Activated CD4-positive, alpha-beta memory T cell treated with anti-CD3 and anti-CD28 coated beads for 36 hours (primary cell): ENCODE results near the gene S100A10. TPM values are rescaled to one million over a fixed set of nuclear protein-coding genes. Genes with fewer than 3 reads are reported as not detected.

Source experiments
- CTCF ChIA-PET: fragments of 350-600 bp; sonication (Branson Sonifier 250); formaldehyde crosslinking; loops from one replicate; lab custom pipeline; 2021; ENCODE audit warnings: antibody characterized with exemption, inconsistent platforms; lab: Charles Lee
- POLR2A ChIA-PET: fragments of 350-600 bp; sonication (Branson Sonifier 250); formaldehyde crosslinking; loops from one replicate; lab custom pipeline; 2021; ENCODE audit warnings: antibody characterized with exemption; lab: Charles Lee
- DNase-seq: peaks from one replicate; pipeline ENCODE4 v3.0.0-alpha.2; 2020
- H3K27ac Mint-ChIP-seq: one replicate; pipeline ENCODE4 v1.8.0; 2021; ENCODE audit warnings: mixed read lengths
- H3K27me3 Mint-ChIP-seq: one replicate; pipeline ENCODE4 v1.8.0; 2021; ENCODE audit warnings: mixed read lengths
- H3K36me3 Mint-ChIP-seq: one replicate; pipeline ENCODE4 v1.8.0; 2021; ENCODE audit warnings: mixed read lengths
- H3K4me1 Mint-ChIP-seq: one replicate; pipeline ENCODE4 v1.8.0; 2021; ENCODE audit warnings: low read depth, mixed read lengths
- H3K4me3 Mint-ChIP-seq: one replicate; pipeline ENCODE4 v1.8.0; 2021; ENCODE audit warnings: mild to moderate bottlenecking, mixed read lengths
- H3K9me3 Mint-ChIP-seq: one replicate; pipeline ENCODE4 v1.8.0; 2021; ENCODE audit warnings: mixed read lengths
- intact Hi-C: fragments of 100-400 bp; cut with micrococcal nuclease; formaldehyde crosslinking; loops from one replicate; pipeline ENCODE4 v1.15.1; 2023
- total RNA-seq, 2 experiments: library from RNA; stranded (reverse); gene quantifications; one replicate each; pipeline ENCODE4 v1.2.3, GENCODE V29; 2021

The S100A10 gene
- total RNA-seq, 2 experiments from 2014 or later, result 257 to 270 TPM

DNA sequence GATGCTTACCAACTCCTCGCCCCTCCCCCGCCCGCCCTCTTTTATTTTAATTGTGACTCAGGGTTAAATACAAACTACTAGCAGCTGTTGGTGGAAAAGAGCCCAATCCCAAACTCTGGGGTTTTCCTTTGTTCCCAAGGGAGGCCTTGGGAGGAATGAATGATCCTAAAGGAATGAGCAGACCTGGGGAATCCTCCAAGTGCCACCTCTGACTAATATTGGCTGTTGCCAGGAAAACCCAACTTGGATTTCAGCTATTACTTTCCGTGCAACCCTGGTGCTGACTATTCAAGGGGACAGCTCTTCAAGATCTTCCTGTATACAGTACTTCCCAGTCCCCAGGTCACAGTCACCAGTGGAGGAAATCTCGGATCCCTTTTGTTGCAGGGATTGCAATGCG, 1.3 kb upstream of the S100A10 start:
- Mint-ChIP-seq H3K4me1 (peaks cover 36% of the 10 kb centered on the region), H3K27me3 (no peaks in the 10 kb centered on the region), H3K4me3 (peak overlapping the region; percentile 25), H3K27ac (no peak overlapping the region), H3K36me3 (no peaks in the 10 kb centered on the region), H3K9me3 (no peaks in the 10 kb centered on the region)
- ChIA-PET POLR2A (interaction anchor here (1.7 kb wide), 1 partner anchor 9 kb away, joined by 4 read pairs; no protein-coding TSS in a partner anchor), CTCF (interaction anchor here (1.1 to 30.4 kb wide), 6 partner anchors 10 to 59 kb away, joined by 4 to 587 read pairs (median 16); no protein-coding TSS in a partner anchor)
- DNase-seq, result no peak
- intact Hi-C loops, result loop anchor here (1.0 to 5.0 kb wide), 3 partner anchors 11 to 148 kb away; no protein-coding TSS in a partner anchor

DNA sequence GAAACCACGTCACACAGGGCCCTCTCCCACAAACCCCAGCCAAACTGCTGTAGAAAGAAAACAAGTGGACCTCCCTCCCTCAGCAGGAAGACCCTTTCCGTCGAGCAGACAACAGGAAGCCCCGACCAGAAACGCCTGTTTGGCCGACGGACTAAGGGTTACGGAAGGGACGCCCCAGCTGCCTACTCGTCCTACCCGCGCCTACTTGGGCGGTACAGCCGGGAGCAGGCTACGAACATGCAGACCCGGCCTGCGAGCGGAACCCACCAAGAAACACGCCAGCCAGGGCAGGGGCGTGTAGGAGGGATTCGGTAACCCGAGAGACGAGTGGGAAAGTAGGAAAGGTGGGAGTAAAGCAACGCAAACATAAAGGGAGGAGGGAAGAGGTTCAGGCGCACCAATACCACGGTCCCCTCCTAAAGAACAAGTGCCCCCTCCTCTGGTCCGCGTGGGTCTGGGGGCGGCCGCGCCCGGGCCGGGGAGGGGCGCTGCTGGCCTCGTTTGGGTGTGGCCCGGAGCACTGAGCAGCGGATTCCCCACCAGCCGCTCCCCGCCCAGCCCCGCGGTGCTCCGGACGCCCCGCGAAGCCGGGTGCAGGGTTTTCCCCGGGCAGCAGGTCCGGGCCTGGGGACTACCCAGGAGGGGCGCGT, 450 bp downstream of the S100A10 start:
- POLR2A ChIA-PET, result interaction anchor here (1.0 to 1.8 kb wide), 5 partner anchors 8 to 84 kb away, joined by 3 to 12 read pairs (median 4); no protein-coding TSS in a partner anchor
- H3K36me3 Mint-ChIP-seq, result no peaks in the 10 kb centered on the region
- H3K27ac Mint-ChIP-seq, result peak overlapping the region; percentile 90
- H3K9me3 Mint-ChIP-seq, result no peaks in the 10 kb centered on the region
- H3K4me1 Mint-ChIP-seq, result peaks cover 53% of the 10 kb centered on the region
- no peaks in the 10 kb centered on the region for H3K27me3 Mint-ChIP-seq
- peak overlapping the region; percentile 94 for H3K4me3 Mint-ChIP-seq
- intact Hi-C loops, result loop anchor here (2.0 to 5.0 kb wide), 2 partner anchors 42 to 146 kb away; no protein-coding TSS in a partner anchor
- peak; percentile 56 for DNase-seq
- CTCF ChIA-PET, result interaction anchor here (0.7 to 30.4 kb wide), 6 partner anchors 8 to 57 kb away, joined by 3 to 587 read pairs (median 8); no protein-coding TSS in a partner anchor

DNA sequence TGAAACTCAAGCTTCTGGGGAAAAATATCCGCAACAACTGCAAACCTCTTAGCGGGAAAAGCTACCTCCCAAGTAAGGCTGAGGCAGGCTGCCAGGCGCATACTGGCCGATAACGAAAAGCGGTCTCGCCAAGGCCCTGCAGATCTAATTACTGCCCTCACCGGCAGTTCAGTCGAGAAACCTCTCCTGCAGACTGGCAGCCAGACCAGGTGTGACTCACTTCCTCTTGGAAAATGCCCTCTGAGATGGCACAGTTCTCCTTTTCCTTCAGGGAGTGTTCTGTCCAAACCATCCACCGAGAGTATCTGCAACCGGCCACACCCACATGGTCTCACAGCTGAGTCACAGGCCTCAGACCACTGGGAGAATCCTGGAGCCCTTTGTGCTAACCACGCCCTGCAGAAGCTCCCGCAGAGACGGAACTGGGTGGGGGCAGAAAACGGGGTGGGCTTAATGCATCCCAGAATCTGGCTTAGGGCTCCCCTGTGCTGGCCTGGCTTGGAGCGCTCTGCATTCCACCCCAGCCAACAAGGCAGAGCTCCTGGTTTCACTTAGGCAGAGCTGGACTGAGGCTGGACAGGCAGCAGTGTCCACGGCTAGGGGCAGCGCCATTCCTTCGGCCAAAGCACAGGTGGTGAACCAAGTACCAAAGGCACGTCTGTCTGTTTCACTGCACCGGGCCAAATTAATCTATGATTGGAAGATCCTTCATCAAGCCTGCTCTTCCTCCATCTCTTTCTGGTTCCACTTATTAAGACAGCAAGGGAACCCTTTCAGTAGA, 1.2 kb downstream of the S100A10 start:
- H3K27ac Mint-ChIP-seq, result peak overlapping the region; percentile 90
- H3K4me1 Mint-ChIP-seq, result peaks cover 58% of the 10 kb centered on the region
- H3K27me3 Mint-ChIP-seq, result no peaks in the 10 kb centered on the region
- H3K9me3 Mint-ChIP-seq, result no peaks in the 10 kb centered on the region
- DNase-seq, result peak; percentile 44
- peaks cover 3% of the 10 kb centered on the region for H3K36me3 Mint-ChIP-seq
- POLR2A ChIA-PET, result interaction anchor here (1.2 to 1.8 kb wide), 2 partner anchors 51 to 83 kb away, joined by 3 to 12 read pairs; no protein-coding TSS in a partner anchor
- H3K4me3 Mint-ChIP-seq, result peak overlapping the region; percentile 94
- CTCF ChIA-PET, result interaction anchor here (1.3 to 30.4 kb wide), 5 partner anchors 9 to 465 kb away, joined by 5 to 587 read pairs (median 11); no protein-coding TSS in a partner anchor
- intact Hi-C loops, result loop anchor here (2.0 to 5.0 kb wide), 2 partner anchors 42 to 145 kb away; no protein-coding TSS in a partner anchor

DNA sequence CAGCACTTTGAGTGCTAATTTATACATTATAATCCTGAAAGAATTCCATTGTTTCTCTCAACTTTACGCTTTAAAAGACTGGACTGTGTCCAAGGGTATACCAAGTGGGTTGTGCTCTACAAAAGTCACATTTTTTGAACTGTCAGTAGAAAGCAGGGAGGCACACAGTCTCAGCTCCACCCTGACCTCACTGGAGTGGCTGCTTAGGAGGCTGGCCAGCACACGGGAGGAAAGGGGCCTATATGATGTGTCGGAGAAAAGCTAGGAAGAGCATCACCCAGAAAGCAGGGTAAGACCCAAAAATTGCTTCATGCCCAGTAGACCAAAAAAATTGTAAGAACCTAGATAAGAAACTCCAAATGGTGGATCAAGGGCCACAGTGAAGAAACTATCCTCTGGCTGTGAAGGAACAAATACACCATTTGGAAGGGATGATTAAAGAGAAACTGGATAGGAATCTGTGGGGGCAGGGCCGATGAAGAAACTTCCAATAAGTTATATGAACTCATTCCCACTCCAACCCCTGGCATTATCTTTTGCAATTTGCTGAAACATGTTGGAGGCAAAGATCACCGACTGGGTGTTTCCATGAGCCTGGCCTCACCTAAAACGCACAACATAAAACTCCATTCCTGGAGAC, 1.9 kb downstream of the S100A10 start:
- DNase-seq, result no peak

DNA sequence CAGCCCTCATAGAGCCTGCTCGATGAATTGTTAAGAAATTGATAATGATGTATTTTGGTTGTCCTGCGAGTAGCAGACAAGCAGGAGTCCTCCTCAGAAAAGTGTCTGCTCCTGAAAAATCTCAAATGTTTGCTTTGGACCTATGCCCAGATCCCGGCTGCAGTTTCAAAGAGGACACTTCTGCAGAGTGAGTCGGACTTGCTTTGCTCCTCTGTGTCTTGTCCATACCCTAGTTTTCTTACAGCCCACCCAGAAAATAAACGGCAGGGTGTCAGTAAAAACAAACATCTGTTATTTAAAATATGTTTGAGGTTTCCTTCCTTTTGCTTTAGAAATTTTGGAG, 2.8 kb downstream of the S100A10 start:
- Mint-ChIP-seq H3K4me3 (no peak overlapping the region), H3K9me3 (no peaks in the 10 kb centered on the region), H3K27me3 (no peaks in the 10 kb centered on the region), H3K27ac (no peak overlapping the region), H3K36me3 (peaks cover 13% of the 10 kb centered on the region), H3K4me1 (peaks cover 69% of the 10 kb centered on the region)
- intact Hi-C loops, result loop anchor here (5.0 kb wide), 1 partner anchor 144 kb away; no protein-coding TSS in a partner anchor
- CTCF ChIA-PET, result interaction anchor here (2.1 to 30.4 kb wide), 4 partner anchors 11 to 55 kb away, joined by 6 to 587 read pairs (median 194); no protein-coding TSS in a partner anchor
- POLR2A ChIA-PET, result no interaction called here
- DNase-seq, result no peak

More for the DNA sequence above, 1.9 kb downstream of the S100A10 start:
- peaks cover 61% of the 10 kb centered on the region for H3K4me1 Mint-ChIP-seq
- CTCF ChIA-PET, result interaction anchor here (1.3 to 30.4 kb wide), 5 partner anchors 10 to 466 kb away, joined by 5 to 587 read pairs (median 11); no protein-coding TSS in a partner anchor
- H3K27ac Mint-ChIP-seq, result peak overlapping the region; percentile 11
- peak overlapping the region; percentile 94 for H3K4me3 Mint-ChIP-seq
- peaks cover 6% of the 10 kb centered on the region for H3K36me3 Mint-ChIP-seq
- H3K27me3 Mint-ChIP-seq, result no peaks in the 10 kb centered on the region
- POLR2A ChIA-PET, result interaction anchor here (1.2 kb wide), 1 partner anchor 83 kb away, joined by 3 read pairs; no protein-coding TSS in a partner anchor
- intact Hi-C loops, result loop anchor here (2.0 to 5.0 kb wide), 2 partner anchors 43 to 144 kb away; no protein-coding TSS in a partner anchor
- no peaks in the 10 kb centered on the region for H3K9me3 Mint-ChIP-seq

DNA sequence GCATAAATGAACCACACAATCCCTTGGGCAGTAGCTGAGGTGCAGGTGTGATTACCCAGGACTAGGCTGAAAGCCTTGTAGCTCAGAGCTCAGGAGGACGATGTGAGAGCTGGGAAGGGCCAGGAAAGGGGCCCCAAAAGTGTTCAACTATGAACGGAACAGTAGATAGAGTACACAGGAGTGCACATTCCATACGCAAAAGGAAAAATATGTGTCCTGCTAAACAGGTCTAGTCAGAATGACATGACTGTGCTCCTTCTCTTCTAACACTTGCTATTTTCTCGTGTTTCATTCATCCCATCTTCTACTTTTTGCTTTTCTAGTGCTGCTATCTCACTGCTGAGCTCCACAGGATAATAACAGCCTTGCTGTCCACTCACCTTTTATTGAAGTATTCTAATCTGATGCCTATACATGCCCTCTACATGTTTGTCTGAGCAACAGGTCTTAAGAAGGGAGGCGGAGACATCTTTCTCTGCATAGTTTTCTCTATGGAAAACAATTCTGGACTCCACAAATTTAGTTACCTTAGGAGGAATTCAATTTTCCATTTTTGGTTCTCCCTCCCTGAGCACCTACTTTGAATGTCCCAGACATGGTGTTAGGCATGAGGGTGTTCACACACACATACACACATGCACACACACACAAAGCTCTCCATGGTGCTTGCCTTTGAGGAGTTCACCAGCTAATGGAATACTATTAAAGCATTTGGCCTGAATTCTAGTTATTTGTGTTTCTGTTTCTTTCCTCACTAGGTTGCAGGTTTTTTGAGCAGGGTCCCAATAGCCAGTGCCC, 3.4 kb downstream of the S100A10 start:
- peaks cover 18% of the 10 kb centered on the region for H3K36me3 Mint-ChIP-seq

DNA sequence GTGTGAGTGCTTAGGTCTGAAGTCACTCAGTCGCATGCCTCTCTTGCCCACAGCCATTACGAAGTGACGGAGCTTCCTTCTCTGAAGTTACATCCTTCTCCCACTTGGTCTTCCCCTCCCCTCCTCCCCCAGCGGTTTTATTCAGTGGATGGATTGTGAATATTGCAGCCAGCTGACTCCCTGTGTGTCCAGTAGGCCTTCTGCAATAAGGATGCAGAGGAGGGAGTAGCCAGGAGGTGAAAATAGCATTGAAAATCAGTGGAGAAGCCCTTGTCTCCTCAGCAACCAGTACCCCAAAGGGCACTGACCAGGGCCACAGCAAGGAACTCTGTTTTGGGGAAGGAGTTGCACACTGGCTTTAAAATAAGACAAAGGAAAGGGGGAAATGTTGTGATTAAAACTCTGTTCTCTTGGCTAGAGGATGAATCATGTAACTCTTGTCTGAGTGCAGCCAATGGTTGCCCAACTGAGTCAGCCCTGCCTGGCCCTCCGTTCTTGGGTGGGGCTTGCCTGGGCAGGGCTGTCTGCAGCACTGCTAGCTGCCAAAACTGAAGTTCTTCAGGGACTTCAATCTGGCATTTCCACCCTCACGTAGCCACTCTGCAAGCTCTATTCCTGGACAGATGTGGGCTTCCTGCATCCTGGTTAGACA, 4.3 kb downstream of the S100A10 start:
- Mint-ChIP-seq H3K4me3 (peak overlapping the region; percentile 7), H3K4me1 (peaks cover 78% of the 10 kb centered on the region), H3K27ac (peak overlapping the region; percentile 36), H3K9me3 (no peaks in the 10 kb centered on the region), H3K36me3 (peaks cover 22% of the 10 kb centered on the region), H3K27me3 (no peaks in the 10 kb centered on the region)
- POLR2A ChIA-PET, result interaction anchor here (0.7 kb wide), 1 partner anchor 48 kb away, joined by 3 read pairs; no protein-coding TSS in a partner anchor
- intact Hi-C loops, result no loop called here
- CTCF ChIA-PET, result interaction anchor here (0.8 to 30.4 kb wide), 6 partner anchors 12 to 53 kb away, joined by 3 to 587 read pairs (median 23); no protein-coding TSS in a partner anchor
- DNase-seq, result peak; percentile 76

More for the DNA sequence above, 3.4 kb downstream of the S100A10 start:
- Mint-ChIP-seq H3K27ac (peak overlapping the region; percentile 36), H3K27me3 (no peaks in the 10 kb centered on the region), H3K9me3 (no peaks in the 10 kb centered on the region), H3K4me1 (peaks cover 73% of the 10 kb centered on the region), H3K4me3 (no peak overlapping the region)
- ChIA-PET CTCF (interaction anchor here (0.8 to 30.4 kb wide), 6 partner anchors 12 to 54 kb away, joined by 3 to 587 read pairs (median 23); no protein-coding TSS in a partner anchor), POLR2A (interaction anchor here (0.7 kb wide), 1 partner anchor 49 kb away, joined by 3 read pairs; no protein-coding TSS in a partner anchor)
- intact Hi-C loops, result loop anchor here (5.0 kb wide), 1 partner anchor 143 kb away; no protein-coding TSS in a partner anchor
- DNase-seq, result no peak

DNA sequence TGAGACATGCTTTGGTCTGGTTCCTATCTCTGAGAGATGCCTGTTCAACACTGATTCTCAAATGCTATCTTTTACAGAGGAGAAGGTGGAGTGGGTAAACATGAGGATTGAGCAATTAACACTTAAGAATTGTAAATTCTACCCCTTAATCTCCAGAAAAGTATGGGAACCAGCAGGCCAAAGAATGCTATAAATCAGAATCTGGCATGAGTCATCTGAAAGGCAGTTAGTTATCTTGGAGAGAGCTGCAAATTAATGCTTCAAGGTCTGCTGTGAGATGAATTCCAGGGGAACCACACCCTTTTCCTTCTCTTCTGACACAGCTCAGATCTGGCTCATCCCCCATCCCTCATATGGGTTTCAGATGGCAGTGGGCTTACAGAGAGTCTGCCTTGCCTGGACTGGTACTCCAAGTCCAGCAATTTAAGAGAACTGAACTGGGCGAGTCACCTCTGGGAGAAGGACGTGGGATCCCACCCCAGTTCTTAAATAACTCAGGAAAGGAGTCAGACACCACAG, 5.2 kb downstream of the S100A10 start:
- Mint-ChIP-seq H3K27me3 (no peaks in the 10 kb centered on the region), H3K4me1 (peaks cover 87% of the 10 kb centered on the region), H3K9me3 (no peaks in the 10 kb centered on the region), H3K4me3 (no peak overlapping the region), H3K27ac (no peak overlapping the region), H3K36me3 (peaks cover 26% of the 10 kb centered on the region)
- no peak for DNase-seq
- CTCF ChIA-PET, result interaction anchor here (1.3 to 30.4 kb wide), 5 partner anchors 8 to 52 kb away, joined by 4 to 587 read pairs (median 40); no protein-coding TSS in a partner anchor
- intact Hi-C loops, result no loop called here
- POLR2A ChIA-PET, result no interaction called here

DNA sequence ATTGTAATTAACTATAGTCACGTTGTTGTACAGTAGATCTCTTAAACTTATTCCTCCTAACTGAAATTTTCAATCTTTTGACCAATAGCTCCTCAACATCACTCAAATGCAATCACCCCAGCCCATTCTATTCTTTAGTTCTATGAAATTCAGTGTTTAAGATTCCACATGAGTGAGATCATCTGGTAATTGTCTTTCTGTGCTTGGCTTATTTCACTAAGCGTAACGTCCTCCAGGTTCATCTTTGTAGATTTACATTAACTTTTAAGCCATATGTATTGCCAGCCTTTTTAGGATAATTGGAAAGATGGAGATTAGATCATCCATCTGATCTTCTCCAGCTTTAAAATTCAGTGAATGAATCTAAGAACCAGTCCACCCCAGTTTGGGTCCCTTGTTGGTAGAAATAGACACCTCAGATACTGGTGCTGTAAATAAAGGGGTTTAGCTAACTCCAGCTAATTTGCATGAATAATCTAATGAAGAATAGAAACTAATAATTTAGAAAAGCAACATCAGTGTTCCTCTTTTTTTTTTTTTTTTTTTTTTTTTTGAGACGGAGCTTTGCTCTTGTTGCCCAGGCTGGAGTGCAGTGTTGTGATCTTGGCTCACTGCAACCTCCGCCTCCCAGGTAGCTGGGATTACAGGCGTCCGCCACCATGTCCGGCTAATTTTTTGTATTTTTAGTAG, 7.0 kb downstream of the S100A10 start:
- Mint-ChIP-seq H3K4me1 (peaks cover 80% of the 10 kb centered on the region), H3K27ac (no peak overlapping the region), H3K36me3 (peaks cover 40% of the 10 kb centered on the region), H3K4me3 (no peak overlapping the region), H3K27me3 (no peaks in the 10 kb centered on the region), H3K9me3 (no peaks in the 10 kb centered on the region)
- no peak for DNase-seq
- intact Hi-C loops, result no loop called here
- ChIA-PET CTCF (interaction anchor here (1.0 to 30.4 kb wide), 4 partner anchors 9 to 41 kb away, joined by 3 to 587 read pairs (median 31); no protein-coding TSS in a partner anchor), POLR2A (interaction anchor here (0.6 kb wide), 3 partner anchors 8 to 1880 kb away, joined by 3 to 5 read pairs (median 3); no protein-coding TSS in a partner anchor)
